ENCODE results near the gene NT5C1B.

The NT5C1B gene

GRCh38 chr2:18531194-18531593 is 58.2 kb downstream of the NT5C1B start:
- H3K27ac ChIP-seq (replicated peaks), result no peak overlapping the region
- DNase-seq (ENCODE audit: low read depth in 1 of 2, low spot score in 1 of 2), result no peak
- no peaks in the 10 kb centered on the region for H3K27me3 ChIP-seq (ENCODE audit: insufficient read depth, poor library complexity, severe bottlenecking)
- H3K4me3 ChIP-seq (replicated peaks; ENCODE audit: insufficient read depth, low read length), result no peak overlapping the region
- TF ChIP-seq REST (IDR thresholded peaks at IDR 0.05; ENCODE audit: insufficient replicate concordance, low read depth), result no peak

GRCh38 chr2:18527822-18528221 is 61.5 kb downstream of the NT5C1B start:
- DNase-seq (ENCODE audit: low read depth in 1 of 2, low spot score in 1 of 2), result no peak
- Histone ChIP-seq H3K27ac (replicated peaks) (no peak overlapping the region), H3K27me3 (ENCODE audit: insufficient read depth, poor library complexity, severe bottlenecking) (no peaks in the 10 kb centered on the region), H3K4me3 (replicated peaks; ENCODE audit: insufficient read depth, low read length) (no peak overlapping the region)
- TF ChIP-seq POLR2AphosphoS5 (IDR thresholded peaks at IDR 0.05; ENCODE audit: low read depth), result no peak
- no peak for TF ChIP-seq CTCF (IDR thresholded peaks at IDR 0.05; ENCODE audit: insufficient read depth, low read length)
- TF ChIP-seq REST (IDR thresholded peaks at IDR 0.05; ENCODE audit: insufficient replicate concordance, low read depth), result no peak
- no peak for TF ChIP-seq SPI1 (IDR thresholded peaks at IDR 0.05; ENCODE audit: borderline replicate concordance, low read depth)
- TF ChIP-seq GABPA (IDR thresholded peaks at IDR 0.05; ENCODE audit: low read depth), result no peak

- TF ChIP-seq GABPA (IDR thresholded peaks at IDR 0.05; ENCODE audit: low read depth), result no peak
- no peak for TF ChIP-seq REST (IDR thresholded peaks at IDR 0.05; ENCODE audit: insufficient replicate concordance, low read depth)
- no peak for TF ChIP-seq SPI1 (IDR thresholded peaks at IDR 0.05; ENCODE audit: borderline replicate concordance, low read depth)
- no peak for TF ChIP-seq CTCF (IDR thresholded peaks at IDR 0.05; ENCODE audit: insufficient read depth, low read length)
- TF ChIP-seq POLR2AphosphoS5 (IDR thresholded peaks at IDR 0.05; ENCODE audit: low read depth), result no peak
- DNase-seq (ENCODE audit: low read depth in 1 of 2, low spot score in 1 of 2), result no peak
- Histone ChIP-seq H3K4me3 (replicated peaks; ENCODE audit: insufficient read depth, low read length) (no peak overlapping the region), H3K27me3 (ENCODE audit: insufficient read depth, poor library complexity, severe bottlenecking) (no peaks in the 10 kb centered on the region), H3K27ac (replicated peaks) (no peak overlapping the region)
Observed at GRCh38 chr2:18527326-18527725, 62.0 kb downstream of the NT5C1B start.

GRCh38 chr2:18526429-18526828 is 62.9 kb downstream of the NT5C1B start:
- no peak for DNase-seq (ENCODE audit: low read depth in 1 of 2, low spot score in 1 of 2)
- TF ChIP-seq REST (IDR thresholded peaks at IDR 0.05; ENCODE audit: insufficient replicate concordance, low read depth), result no peak
- no peak for TF ChIP-seq SPI1 (IDR thresholded peaks at IDR 0.05; ENCODE audit: borderline replicate concordance, low read depth)
- TF ChIP-seq GABPA (IDR thresholded peaks at IDR 0.05; ENCODE audit: low read depth), result no peak
- no peak for TF ChIP-seq POLR2AphosphoS5 (IDR thresholded peaks at IDR 0.05; ENCODE audit: low read depth)
- no peak for TF ChIP-seq CTCF (IDR thresholded peaks at IDR 0.05; ENCODE audit: insufficient read depth, low read length)
- no peak overlapping the region for H3K4me3 ChIP-seq (replicated peaks; ENCODE audit: insufficient read depth, low read length)
- no peaks in the 10 kb centered on the region for H3K27me3 ChIP-seq (ENCODE audit: insufficient read depth, poor library complexity, severe bottlenecking)
- no peak overlapping the region for H3K27ac ChIP-seq (replicated peaks)
